ENCODE results near the gene CNIH4.

The CNIH4 gene

GRCh38 chr1:224402472-224403036, 45.9 kb downstream of the CNIH4 start:
- DNase-seq (ENCODE audit: extremely low read depth, insufficient read length): no peak
- no peaks in the 10 kb centered on the region for H3K27me3 ChIP-seq (replicated peaks; ENCODE audit: control insufficient read depth, insufficient read depth, low read length)
- H3K4me3 ChIP-seq (replicated peaks; ENCODE audit: low read depth, low read length): no peak overlapping the region
- H3K36me3 ChIP-seq (ENCODE audit: control insufficient read depth, insufficient read depth, low read length): peaks cover 8% of the 10 kb centered on the region
- no peak for TF ChIP-seq CTCF (IDR thresholded peaks at IDR 0.05; ENCODE audit: insufficient read depth, low read length, poor library complexity, severe bottlenecking)

GRCh38 chr1:224404916-224405603, 48.4 kb downstream of the CNIH4 start:
- DNase-seq (ENCODE audit: extremely low read depth, insufficient read length): no peak
- no peaks in the 10 kb centered on the region for H3K27me3 ChIP-seq (replicated peaks; ENCODE audit: control insufficient read depth, insufficient read depth, low read length)
- no peak overlapping the region for H3K4me3 ChIP-seq (replicated peaks; ENCODE audit: low read depth, low read length)
- no peak for TF ChIP-seq CTCF (IDR thresholded peaks at IDR 0.05; ENCODE audit: insufficient read depth, low read length, poor library complexity, severe bottlenecking)
- H3K36me3 ChIP-seq (ENCODE audit: control insufficient read depth, insufficient read depth, low read length): peaks cover 8% of the 10 kb centered on the region

- Histone ChIP-seq H3K4me3 (replicated peaks; ENCODE audit: low read depth, low read length) (no peak overlapping the region), H3K36me3 (ENCODE audit: control insufficient read depth, insufficient read depth, low read length) (peaks cover 9% of the 10 kb centered on the region), H3K27me3 (replicated peaks; ENCODE audit: control insufficient read depth, insufficient read depth, low read length) (no peaks in the 10 kb centered on the region)
- TF ChIP-seq CTCF (IDR thresholded peaks at IDR 0.05; ENCODE audit: insufficient read depth, low read length, poor library complexity, severe bottlenecking): no peak
- DNase-seq (ENCODE audit: extremely low read depth, insufficient read length): no peak
These were observed 48.9 kb downstream of the CNIH4 start for GRCh38 chr1:224405604-224405970.

DNA sequence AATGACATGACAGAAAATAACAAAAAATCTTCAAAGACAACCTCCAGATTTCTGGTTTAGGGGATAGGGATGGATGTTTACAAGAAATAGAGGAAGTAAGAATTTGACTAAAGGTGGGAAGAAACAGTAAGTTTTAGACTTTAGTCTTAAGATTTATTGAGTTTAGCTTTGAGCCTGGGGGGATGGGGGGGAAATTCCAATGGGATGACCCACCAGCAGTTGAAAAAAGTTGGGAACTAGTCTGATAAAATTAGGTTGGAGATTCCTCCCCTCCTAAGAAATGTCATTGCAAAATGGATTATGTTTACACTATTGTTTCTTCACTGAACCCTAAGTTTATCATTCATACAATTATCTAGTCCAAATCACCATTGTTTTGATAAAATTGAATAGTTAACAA, 49.5 kb downstream of the CNIH4 start:
- Histone ChIP-seq H3K36me3 (ENCODE audit: control insufficient read depth, insufficient read depth, low read length) (peaks cover 10% of the 10 kb centered on the region), H3K27me3 (replicated peaks; ENCODE audit: control insufficient read depth, insufficient read depth, low read length) (no peaks in the 10 kb centered on the region)
- no peak for DNase-seq (ENCODE audit: extremely low read depth, insufficient read length)

GRCh38 chr1:224407571-224408293, 51.1 kb downstream of the CNIH4 start:
- Histone ChIP-seq H3K36me3 (ENCODE audit: control insufficient read depth, insufficient read depth, low read length) (peaks cover 10% of the 10 kb centered on the region), H3K27me3 (replicated peaks; ENCODE audit: control insufficient read depth, insufficient read depth, low read length) (no peaks in the 10 kb centered on the region), H3K4me3 (replicated peaks; ENCODE audit: low read depth, low read length) (no peak overlapping the region)
- no peak for TF ChIP-seq CTCF (IDR thresholded peaks at IDR 0.05; ENCODE audit: insufficient read depth, low read length, poor library complexity, severe bottlenecking)
- no peak for DNase-seq (ENCODE audit: extremely low read depth, insufficient read length)

More for the DNA sequence above, 49.5 kb downstream of the CNIH4 start:
- no peak overlapping the region for H3K4me3 ChIP-seq (replicated peaks; ENCODE audit: low read depth, low read length)
- TF ChIP-seq CTCF (IDR thresholded peaks at IDR 0.05; ENCODE audit: insufficient read depth, low read length, poor library complexity, severe bottlenecking): no peak

Measured in GM06990 (cell line).